ENCODE results near the gene VPS8.
"Not testable (repeated sequence)": the region's sequence is repeated elsewhere in the genome, so short reads cannot be mapped to it uniquely, and the experiment has no call there.

The VPS8 gene

DNA sequence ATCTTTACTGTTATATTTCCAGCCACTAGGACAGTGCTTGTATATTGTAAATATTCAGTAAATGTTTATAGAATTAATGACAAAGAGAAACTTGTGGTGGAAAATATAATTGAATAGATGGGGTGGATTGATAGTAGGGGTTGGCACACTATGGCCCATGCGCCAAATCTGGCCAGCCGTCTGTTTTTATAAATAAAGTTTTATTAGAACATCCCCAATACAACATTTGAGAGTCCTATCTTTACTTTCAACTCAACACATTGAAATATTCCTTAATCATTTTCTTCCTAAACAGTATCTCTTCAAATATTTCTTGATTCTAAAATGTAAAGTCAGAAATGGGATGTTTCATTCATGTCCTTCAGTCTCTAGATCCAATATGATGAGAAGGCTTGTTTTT, 45.1 kb downstream of the VPS8 start:
- no peak for FAIRE-seq

GRCh38 chr3:184864000-184864399, 52.0 kb downstream of the VPS8 start:
- DNase-seq (ENCODE audit: insufficient read length, low spot score) (no peak), FAIRE-seq (no peak)

More for the DNA sequence above, 45.1 kb downstream of the VPS8 start:
- DNase-seq (ENCODE audit: insufficient read length, low spot score): no peak

DNA sequence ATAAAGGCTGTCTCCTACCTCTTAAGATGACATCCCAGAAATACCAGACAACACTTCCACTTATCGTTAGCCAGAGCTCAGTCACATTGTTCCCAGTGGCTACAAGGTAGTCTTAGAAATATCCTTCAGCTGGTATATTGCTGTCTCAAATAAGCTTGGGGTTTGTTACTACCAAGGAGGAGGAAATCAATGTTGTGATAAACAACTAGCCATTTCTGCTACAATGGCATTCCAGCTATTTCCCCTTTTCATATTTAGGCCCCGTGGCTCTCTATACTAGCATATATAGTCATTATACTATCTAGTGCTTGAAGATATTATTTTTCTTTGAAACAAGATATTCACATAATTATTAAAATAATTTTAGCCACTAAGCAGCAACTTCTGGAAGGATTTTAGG, 56.5 kb downstream of the VPS8 start:
- FAIRE-seq (no peak), DNase-seq (ENCODE audit: insufficient read length, low spot score) (no peak)

- DNase-seq (ENCODE audit: insufficient read length, low spot score) (no peak), FAIRE-seq (no peak)
Measured at GRCh38 chr3:184872200-184872599, 60.2 kb downstream of the VPS8 start.

GRCh38 chr3:184873141-184873540, 61.2 kb downstream of the VPS8 start:
- no peak for DNase-seq (ENCODE audit: insufficient read length, low spot score)
- no peak for FAIRE-seq

GRCh38 chr3:184874709-184875644, 63.0 kb downstream of the VPS8 start:
- no peak for DNase-seq (ENCODE audit: insufficient read length, low spot score)
- FAIRE-seq: peak; percentile 80

DNA sequence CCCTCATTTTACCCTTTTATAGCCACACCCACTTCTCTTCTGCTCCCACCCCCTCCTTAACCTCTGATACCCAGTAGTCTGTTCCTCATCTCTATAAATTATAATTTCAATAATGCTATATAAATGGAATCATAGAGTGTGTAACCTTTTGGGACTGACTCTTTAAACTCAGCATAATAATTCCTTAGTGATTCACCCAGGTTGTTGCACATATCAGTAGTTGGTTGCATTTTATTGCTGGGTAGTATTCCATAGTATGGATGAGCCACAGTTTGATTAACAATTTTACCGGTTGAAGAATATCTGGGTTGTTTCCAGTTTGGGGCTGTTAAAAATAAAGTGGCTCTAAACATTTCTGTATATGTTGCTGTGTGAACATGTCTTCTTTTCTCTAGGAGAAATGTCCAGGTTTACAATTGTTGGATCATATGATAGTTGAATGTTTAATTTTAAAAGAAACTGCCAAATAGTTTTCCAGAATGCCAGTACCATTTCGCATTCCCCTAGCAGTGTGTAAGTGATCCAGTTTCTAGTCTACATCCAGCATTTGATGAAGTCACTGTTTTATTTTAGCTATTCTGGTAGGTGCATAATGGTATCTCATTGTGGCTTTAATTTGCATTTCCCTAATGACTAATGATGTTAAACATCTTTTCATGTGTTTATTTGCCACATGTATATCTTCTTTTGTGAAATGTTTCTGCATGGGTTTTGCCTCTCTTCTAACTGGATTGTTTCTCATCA, 68.5 kb downstream of the VPS8 start:
- DNase-seq (ENCODE audit: insufficient read length, low spot score): no peak
- no peak for FAIRE-seq

- DNase-seq (ENCODE audit: insufficient read length, low spot score) (peak; percentile 15), FAIRE-seq (peak; percentile 76)
Measured at GRCh38 chr3:184884359-184885017, 72.5 kb downstream of the VPS8 start.

GRCh38 chr3:184885112-184885511, 73.1 kb downstream of the VPS8 start:
- FAIRE-seq (no peak), DNase-seq (ENCODE audit: insufficient read length, low spot score) (no peak)

GRCh38 chr3:184887574-184887973, 75.6 kb downstream of the VPS8 start:
- DNase-seq (ENCODE audit: insufficient read length, low spot score) (no peak), FAIRE-seq (no peak)

DNA sequence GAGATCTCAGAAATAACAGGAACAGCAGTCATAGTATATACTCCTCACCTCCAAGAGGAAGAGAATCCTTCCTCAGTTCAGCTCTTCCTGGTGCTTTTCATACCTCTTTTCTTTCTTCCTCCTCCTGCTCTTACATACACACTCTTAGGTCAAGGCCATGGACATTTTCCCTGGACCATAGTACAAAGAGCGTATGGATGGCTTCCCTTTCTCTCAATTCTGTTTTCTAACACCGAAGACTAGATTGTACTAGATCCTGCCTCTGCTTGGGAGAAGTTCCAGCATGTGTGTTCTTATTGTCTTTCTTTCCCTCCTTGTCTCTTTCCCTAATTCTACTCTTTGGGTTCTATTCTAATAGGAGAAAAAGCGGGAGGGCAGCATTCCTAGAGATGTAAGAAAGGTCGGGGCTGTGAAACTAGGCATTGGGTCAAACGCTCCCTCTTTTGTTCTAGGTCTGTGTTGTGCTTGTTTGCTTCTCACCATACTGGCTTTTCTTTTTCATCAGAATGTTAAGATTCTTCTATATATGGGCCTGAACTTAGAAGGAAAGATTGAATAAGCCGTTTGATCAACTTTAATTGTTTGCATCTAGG, 77.4 kb downstream of the VPS8 start:
- no peak for FAIRE-seq
- DNase-seq (ENCODE audit: insufficient read length, low spot score): no peak

DNA sequence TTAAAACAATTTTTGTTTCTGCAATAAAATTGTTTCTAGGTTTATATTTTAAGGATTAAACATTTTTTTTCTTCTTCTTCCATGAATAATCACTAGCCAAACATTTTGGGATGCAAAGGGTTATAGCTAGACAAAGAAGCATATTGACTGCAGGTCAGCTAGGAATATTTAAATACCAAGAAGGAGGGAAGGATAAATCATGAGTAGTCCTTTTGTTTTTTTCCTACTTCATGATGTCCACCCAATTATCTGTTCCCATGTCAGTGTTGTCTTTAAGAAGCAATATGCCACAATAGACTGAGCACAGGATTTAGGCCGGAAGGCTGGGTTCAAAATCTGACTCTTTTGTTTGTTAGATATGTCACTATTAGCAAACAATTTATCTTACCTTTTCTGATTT, 82.1 kb downstream of the VPS8 start:
- DNase-seq (ENCODE audit: insufficient read length, low spot score) (no peak), FAIRE-seq (no peak)

DNA sequence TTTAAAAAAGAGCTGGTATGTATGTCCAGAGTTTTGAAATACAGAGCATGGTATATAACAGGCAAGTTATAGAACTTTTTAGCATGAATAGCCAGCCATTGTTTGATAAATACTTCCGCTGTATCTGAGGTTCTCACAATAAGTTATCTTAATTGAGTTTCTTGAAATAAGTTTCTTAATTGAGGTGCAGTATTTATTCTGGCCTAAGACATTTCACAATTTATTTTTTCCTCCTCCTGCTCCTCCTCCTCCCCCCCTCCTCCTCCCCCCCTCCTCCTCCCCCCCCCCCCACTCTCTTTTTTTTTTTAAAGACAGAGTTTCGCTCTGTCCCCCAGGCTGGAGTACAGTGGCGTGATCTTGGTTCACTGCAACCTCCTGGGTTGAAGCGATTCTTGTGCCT, 83.4 kb downstream of the VPS8 start:
- FAIRE-seq (no peak), DNase-seq (ENCODE audit: insufficient read length, low spot score) (no peak)

DNA sequence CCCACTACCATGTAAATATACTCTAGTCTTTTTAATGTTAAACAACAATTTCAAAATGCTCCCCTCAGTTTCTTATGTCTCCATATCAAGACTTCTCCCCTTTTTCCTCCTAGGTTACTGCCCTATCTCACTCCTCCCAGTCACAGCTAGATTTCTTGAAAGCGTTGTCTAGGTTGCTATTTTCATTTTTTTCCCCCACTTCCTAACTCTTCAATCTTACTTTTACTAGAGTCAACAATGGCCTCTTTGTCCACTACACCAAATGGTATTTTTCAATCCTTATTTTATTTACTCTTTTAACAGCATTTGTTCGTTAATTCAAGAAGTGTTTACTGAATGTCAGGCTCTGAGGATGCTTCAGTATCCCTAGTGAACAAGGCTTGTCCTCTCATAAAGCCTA, 84.4 kb downstream of the VPS8 start:
- DNase-seq (ENCODE audit: insufficient read length, low spot score) (no peak), FAIRE-seq (no peak)

GRCh38 chr3:184899953-184900595, 88.1 kb downstream of the VPS8 start:
- DNase-seq (ENCODE audit: insufficient read length, low spot score): no peak
- FAIRE-seq: no peak

- FAIRE-seq; DNase-seq (ENCODE audit: insufficient read length, low spot score): not testable (repeated sequence)
Measured at GRCh38 chr3:184907031-184907430, 95.1 kb downstream of the VPS8 start.

- FAIRE-seq (no peak), DNase-seq (ENCODE audit: insufficient read length, low spot score) (no peak)
Measured at GRCh38 chr3:184907681-184908649, 96.0 kb downstream of the VPS8 start.

GRCh38 chr3:184908859-184909258, 96.9 kb downstream of the VPS8 start:
- FAIRE-seq (no peak), DNase-seq (ENCODE audit: insufficient read length, low spot score) (no peak)

DNA sequence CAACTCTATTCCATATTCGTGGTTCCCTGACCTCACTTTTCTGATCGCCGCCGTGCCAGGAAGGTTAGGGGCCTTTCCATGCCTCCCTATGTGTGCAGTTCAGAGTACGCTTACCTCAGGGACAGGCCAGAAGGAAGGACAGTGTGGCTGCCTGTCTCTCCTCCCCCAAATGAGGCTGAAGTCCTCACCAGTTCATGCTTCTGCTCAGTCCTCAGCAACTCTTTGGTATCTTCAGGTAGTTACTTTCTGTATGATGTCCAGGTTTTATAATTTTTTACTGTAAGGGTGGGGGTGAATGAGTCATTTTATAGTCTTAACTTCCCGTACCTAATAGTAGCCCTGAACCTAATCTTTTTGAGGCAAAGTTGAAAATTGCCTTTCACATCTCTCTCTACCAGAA, 98.7 kb downstream of the VPS8 start:
- DNase-seq (ENCODE audit: insufficient read length, low spot score) (no peak), FAIRE-seq (no peak)

Measured in GM19239 (cell line).